ENCODE results near the gene GDPD2. TPM values are rescaled to one million over a fixed set of nuclear protein-coding genes. Genes with fewer than 3 reads are reported as not detected.
A peak's percentile ranks its signal among the peaks of the same experiment; 100 is the strongest.

The GDPD2 gene
- total RNA-seq, 4 donors from 2014 or later = 0.35 TPM; not detected in 3

DNA sequence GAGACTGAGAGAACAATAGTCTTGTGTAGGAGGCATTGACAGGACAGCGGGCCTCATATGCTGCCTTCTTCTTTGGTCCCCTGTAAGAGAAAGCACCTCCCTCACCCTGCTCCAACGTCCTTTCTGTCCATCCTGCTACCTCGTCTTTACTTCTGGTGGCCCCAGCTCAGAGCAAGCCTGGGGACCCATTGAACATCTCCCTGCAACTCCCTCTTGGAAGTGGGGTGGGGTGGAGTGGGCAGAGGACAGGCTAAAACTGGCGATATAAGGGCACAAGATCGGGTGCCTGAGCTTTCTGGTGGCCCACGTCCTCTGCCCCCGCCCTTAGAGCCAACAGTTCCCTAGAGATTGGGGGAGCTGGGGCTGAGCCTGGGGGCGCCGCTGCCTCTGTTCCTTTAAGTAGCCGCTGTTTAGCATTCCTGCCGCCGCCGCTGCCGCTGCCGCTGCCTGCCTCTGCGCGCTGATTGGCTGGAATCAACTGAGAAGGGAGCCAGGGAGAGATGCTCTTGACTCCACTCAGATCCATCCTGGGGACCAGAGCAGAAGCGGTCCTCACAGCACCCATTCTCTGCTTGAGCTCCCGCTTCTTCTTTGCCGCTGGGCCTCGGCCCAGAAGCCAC is 21.3 kb downstream of the GDPD2 start, which contains the start of gene DLG3:
TSS of gene DLG3 (plus strand) at position 510 of the 620 bp plus-strand sequence. CDS start 367 bp downstream, outside the sequence.
- Histone ChIP-seq H3K27me3 (peaks cover 20% of the 10 kb centered on the region), H3K27ac (no peak within 1 kb of the TSS), H3K36me3 (no peaks in the 10 kb centered on the region), H3K9me3 (no peaks in the 10 kb centered on the region), H3K4me1 (peaks cover 0 to 11% (median 0%) of the 10 kb centered on the region in 3 donors), H3K4me3 (peak within 1 kb of the TSS; percentile 29 to 42)
- TF ChIP-seq EP300 (IDR thresholded peaks at IDR 0.05) (no peak), POLR2AphosphoS5 (IDR thresholded peaks at IDR 0.05) (no peak), POLR2A (IDR thresholded peaks at IDR 0.05) (no peak)
- TF ChIP-seq, protein P1, sequence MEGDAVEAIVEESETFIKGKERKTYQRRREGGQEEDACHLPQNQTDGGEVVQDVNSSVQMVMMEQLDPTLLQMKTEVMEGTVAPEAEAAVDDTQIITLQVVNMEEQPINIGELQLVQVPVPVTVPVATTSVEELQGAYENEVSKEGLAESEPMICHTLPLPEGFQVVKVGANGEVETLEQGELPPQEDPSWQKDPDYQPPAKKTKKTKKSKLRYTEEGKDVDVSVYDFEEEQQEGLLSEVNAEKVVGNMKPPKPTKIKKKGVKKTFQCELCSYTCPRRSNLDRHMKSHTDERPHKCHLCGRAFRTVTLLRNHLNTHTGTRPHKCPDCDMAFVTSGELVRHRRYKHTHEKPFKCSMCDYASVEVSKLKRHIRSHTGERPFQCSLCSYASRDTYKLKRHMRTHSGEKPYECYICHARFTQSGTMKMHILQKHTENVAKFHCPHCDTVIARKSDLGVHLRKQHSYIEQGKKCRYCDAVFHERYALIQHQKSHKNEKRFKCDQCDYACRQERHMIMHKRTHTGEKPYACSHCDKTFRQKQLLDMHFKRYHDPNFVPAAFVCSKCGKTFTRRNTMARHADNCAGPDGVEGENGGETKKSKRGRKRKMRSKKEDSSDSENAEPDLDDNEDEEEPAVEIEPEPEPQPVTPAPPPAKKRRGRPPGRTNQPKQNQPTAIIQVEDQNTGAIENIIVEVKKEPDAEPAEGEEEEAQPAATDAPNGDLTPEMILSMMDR (IDR thresholded peaks at IDR 0.05) = no peak
- WGBS, 2 donors (ENCODE audit: low coverage in 1 of 2) = 100% methylated on average over 1 of the region's 21 CpGs; no CpG with 5 or more reads in 1 of the 2 donors
- ATAC-seq = peak; percentile 66

DNA sequence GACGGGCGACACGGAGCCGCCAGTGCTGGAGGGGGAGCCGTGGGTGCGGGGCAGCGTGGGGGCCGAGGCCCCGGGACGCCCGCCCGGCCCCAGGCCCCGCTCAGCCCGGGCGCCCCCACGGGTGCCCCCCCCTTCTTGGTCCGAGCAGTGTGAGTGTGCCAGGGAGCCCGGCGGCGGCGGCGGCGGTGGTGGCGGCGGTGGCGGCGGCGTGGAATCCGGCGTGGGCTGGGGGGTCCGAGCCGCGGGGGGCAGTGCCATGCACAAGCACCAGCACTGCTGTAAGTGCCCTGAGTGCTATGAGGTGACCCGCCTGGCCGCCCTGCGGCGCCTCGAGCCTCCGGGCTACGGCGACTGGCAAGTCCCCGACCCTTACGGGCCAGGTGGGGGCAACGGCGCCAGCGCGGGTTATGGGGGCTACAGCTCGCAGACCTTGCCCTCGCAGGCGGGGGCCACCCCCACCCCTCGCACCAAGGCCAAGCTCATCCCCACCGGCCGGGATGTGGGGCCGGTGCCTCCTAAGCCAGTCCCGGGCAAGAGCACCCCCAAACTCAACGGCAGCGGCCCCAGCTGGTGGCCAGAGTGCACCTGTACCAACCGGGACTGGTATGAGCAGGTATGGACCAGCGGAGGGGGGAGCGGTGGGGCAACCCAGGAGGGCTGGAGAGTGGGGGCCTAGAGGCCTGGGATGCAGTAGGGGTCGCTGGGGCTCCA is 22.0 kb downstream of the GDPD2 start:
- WGBS, 2 donors (ENCODE audit: low coverage in 1 of 2) = no CpG with 5 or more reads among the region's 61 CpGs
- TF ChIP-seq, protein P1 (IDR thresholded peaks at IDR 0.05) = no peak
- TF ChIP-seq EP300 (IDR thresholded peaks at IDR 0.05) = no peak
- TF ChIP-seq POLR2A (IDR thresholded peaks at IDR 0.05) = no peak
- no peak for TF ChIP-seq POLR2AphosphoS5 (IDR thresholded peaks at IDR 0.05)
- ATAC-seq = no peak
- no peaks in the 10 kb centered on the region for H3K9me3 ChIP-seq
- H3K27ac ChIP-seq = no peak overlapping the region
- H3K4me1 ChIP-seq = peaks cover 0 to 11% (median 0%) of the 10 kb centered on the region in 3 donors
- no peaks in the 10 kb centered on the region for H3K36me3 ChIP-seq
- H3K4me3 ChIP-seq = peak overlapping the region; percentile 29 to 42
- peaks cover 20% of the 10 kb centered on the region for H3K27me3 ChIP-seq

DNA sequence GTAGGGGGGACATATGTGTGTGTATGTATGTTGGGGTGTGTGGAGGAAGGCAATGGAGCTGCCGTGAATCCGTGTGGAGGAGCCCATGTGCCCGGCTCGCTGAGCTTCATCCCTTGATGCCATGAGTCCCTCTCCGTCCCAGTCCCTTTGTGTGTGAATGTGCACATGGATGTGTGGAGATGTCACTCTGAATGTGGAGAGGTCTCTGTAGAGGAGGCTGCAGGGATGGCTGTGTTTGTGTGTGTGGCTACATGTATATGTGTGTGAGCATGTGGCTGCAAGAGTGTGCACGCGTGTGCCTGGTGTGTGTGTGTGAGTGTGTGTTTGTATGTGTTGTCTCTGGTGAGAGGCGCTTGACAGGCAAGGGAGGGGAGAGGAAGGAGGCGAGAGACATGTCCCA is 22.8 kb downstream of the GDPD2 start:
- Histone ChIP-seq H3K27me3 (peaks cover 15% of the 10 kb centered on the region), H3K4me1 (peaks cover 0 to 11% (median 0%) of the 10 kb centered on the region in 3 donors), H3K27ac (no peak overlapping the region), H3K4me3 (no peak overlapping the region), H3K36me3 (no peaks in the 10 kb centered on the region), H3K9me3 (no peaks in the 10 kb centered on the region)
- WGBS, 2 donors (ENCODE audit: low coverage in 1 of 2) = 80% methylated on average over 2 of the region's 9 CpGs; no CpG with 5 or more reads in 1 of the 2 donors
- ATAC-seq = no peak
- TF ChIP-seq, protein P1 (IDR thresholded peaks at IDR 0.05) = no peak
- TF ChIP-seq POLR2AphosphoS5 (IDR thresholded peaks at IDR 0.05) (no peak), POLR2A (IDR thresholded peaks at IDR 0.05) (no peak), EP300 (IDR thresholded peaks at IDR 0.05) (no peak)

DNA sequence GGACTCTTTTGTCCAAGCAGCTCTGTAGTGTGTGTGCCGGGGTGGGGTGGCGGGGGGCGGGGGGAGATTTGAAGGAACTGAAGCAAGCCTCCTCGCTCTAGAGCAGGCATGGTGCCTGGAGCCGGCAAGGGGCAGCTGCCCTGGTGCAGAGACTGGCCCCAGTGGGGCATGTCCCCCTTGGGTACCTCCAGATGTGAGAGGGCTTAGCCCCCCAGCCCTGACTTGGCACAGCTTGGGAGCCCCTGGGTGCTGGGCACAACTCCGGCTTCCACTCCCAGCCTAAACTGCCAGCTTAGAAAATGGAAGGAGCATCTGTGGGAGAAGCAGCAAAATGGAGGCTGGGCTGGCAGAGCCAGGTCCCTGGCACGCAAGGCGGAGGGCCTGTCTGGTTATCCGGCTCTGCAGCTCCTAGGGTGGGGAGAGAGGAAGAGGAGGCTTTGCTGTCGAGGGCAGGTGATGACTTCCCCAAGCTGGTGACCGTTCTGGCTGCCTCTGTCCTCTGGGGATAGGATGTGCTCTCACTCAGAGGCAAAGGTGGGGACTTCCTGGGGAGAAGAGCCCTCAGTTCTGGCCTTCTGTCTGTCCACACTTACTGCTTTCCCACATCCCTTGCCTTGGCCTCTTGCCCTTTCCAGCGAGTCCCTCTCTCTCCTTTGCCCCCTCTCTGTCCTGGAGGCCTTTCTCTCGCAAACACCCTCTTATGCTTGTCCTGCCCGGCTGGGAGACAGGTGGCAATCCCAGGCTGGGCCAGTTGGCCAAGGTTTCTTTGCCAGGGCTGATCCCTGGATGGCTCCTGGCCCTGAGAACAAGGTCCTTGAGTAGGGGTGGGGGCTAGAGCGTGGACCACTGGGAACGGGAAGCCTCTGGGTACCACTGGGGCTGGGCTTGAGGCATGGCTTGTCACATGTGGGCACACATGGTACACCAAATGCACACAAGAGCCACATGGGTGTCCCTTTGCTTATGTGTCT is 23.6 kb downstream of the GDPD2 start:
- no peak for TF ChIP-seq POLR2AphosphoS5 (IDR thresholded peaks at IDR 0.05)
- no peak for TF ChIP-seq POLR2A (IDR thresholded peaks at IDR 0.05)
- no peak for TF ChIP-seq EP300 (IDR thresholded peaks at IDR 0.05)
- TF ChIP-seq, protein P1 (IDR thresholded peaks at IDR 0.05) = no peak
- H3K9me3 ChIP-seq = no peaks in the 10 kb centered on the region
- no peaks in the 10 kb centered on the region for H3K36me3 ChIP-seq
- no peak overlapping the region for H3K4me3 ChIP-seq
- no peak overlapping the region for H3K27ac ChIP-seq
- H3K4me1 ChIP-seq = peaks cover 0 to 12% (median 0%) of the 10 kb centered on the region in 3 donors
- H3K27me3 ChIP-seq = peaks cover 12% of the 10 kb centered on the region
- WGBS, 2 donors (ENCODE audit: low coverage in 1 of 2) = 60% methylated on average over 2 of the region's 16 CpGs; no CpG with 5 or more reads in 1 of the 2 donors
- no peak for ATAC-seq
